Small intestine (tissue), 7 donors: ENCODE data around the gene DENND1A. TPM values are rescaled to one million over a fixed set of nuclear protein-coding genes. Genes with fewer than 3 reads are reported as not detected.
"Not testable (repeated sequence)": the region's sequence is repeated elsewhere in the genome, so short reads cannot be mapped to it uniquely, and the experiment has no call there.

Source experiments
- DNase-seq, 2 donors: peaks; one replicate each; pipeline versions ENCODE4 v3.0.0 to v3.0.0-alpha.2; 2013
- FAIRE-seq: peaks from 2 replicates; lab custom pipeline; 2012; peaks lifted over from hg19 to GRCh38; lab: Jason Lieb, UNC
- H3K27ac ChIP-seq, 3 donors: one replicate each; pipeline ENCODE4 v1.5.1; 2013; ENCODE audit warnings: low read length in 2 of 3, mild to moderate bottlenecking in 2 of 3, control low read depth in 1 of 3, inconsistent platforms in 1 of 3, low read depth in 1 of 3, moderate library complexity in 1 of 3
- H3K27me3 ChIP-seq, 3 donors: one replicate each; pipeline ENCODE4 v1.6.1; 2013; ENCODE audit warnings: low read length in 3 of 3, inconsistent platforms in 1 of 3; ENCODE audit not compliant: control insufficient read depth in 3 of 3, insufficient read depth in 3 of 3
- H3K36me3 ChIP-seq, 3 donors: one replicate each; pipeline ENCODE4 v1.6.1; 2013; ENCODE audit warnings: low read length in 3 of 3, inconsistent platforms in 1 of 3, low read depth in 1 of 3, mild to moderate bottlenecking in 1 of 3, moderate library complexity in 1 of 3; ENCODE audit not compliant: control insufficient read depth in 3 of 3, insufficient read depth in 2 of 3
- H3K4me1 ChIP-seq, 3 donors: one replicate each; pipeline ENCODE4 v1.6.1; 2013; ENCODE audit warnings: low read length in 2 of 3, inconsistent platforms in 1 of 3, low read depth in 1 of 3, mild to moderate bottlenecking in 1 of 3, moderate library complexity in 1 of 3; ENCODE audit not compliant: control insufficient read depth in 3 of 3, insufficient read depth in 2 of 3
- H3K4me3 ChIP-seq, 3 donors: one replicate each; pipeline ENCODE4 v1.5.1; 2013; ENCODE audit warnings: low read length in 3 of 3, control low read depth in 1 of 3, inconsistent platforms in 1 of 3, low read depth in 1 of 3, mild to moderate bottlenecking in 1 of 3, moderate library complexity in 1 of 3
- H3K9me3 ChIP-seq, 2 donors: one replicate each; pipeline ENCODE4 v1.6.1; 2013; ENCODE audit warnings: low read depth in 1 of 2, low read length in 1 of 2; ENCODE audit not compliant: control insufficient read depth in 2 of 2, insufficient read depth in 1 of 2
- WGBS, 3 donors: extraction: QIAGEN DNeasy Blood & Tissue Kit; methylation state at CpG; one replicate each; pipeline ENCODE4 v1.1.7; 2013; 5-methylcytosine and 5-hydroxymethylcytosine counted together
- polyA plus RNA-seq, 4 donors: library from polyadenylated mRNA; stranded (reverse) in 3 of 4; unstranded in 1 of 4; fragments of 200-250 nt in 3 of 4; fragments of 120-200 nt in 1 of 4; gene quantifications; one replicate each; pipeline versions ENCODE4 v1.2.1 to v1.2.3, GENCODE V29; 2013
- donor health status: healthy with polysubstance abuse.
- donor health status: control.
- donor health status: control.
- donor health status: Bipolar disorder and iron deficiency.
- donor health status: healthy.

DENND1A gene
- polyA plus RNA-seq, 4 donors: 11.5 to 43.4 (median 20.0) TPM

- H3K4me3 ChIP-seq: no peak overlapping the region
- no peaks in the 10 kb centered on the region for H3K4me1 ChIP-seq
- peaks cover 0 to 26% (median 4%) of the 10 kb centered on the region in 3 donors for H3K27me3 ChIP-seq
- no peaks in the 10 kb centered on the region for H3K36me3 ChIP-seq
- WGBS, 3 donors: 83 to 84% (median 84%) methylated on average over 6 of the region's 6 CpGs
- FAIRE-seq (no peak), DNase-seq (no peak)
- H3K27ac ChIP-seq: no peak overlapping the region
- peaks cover 0 to 3% of the 10 kb centered on the region in 2 donors for H3K9me3 ChIP-seq
These were observed 25.7 kb upstream of the DENND1A start for GRCh38 chr9:123955637-123956036.

- H3K27ac ChIP-seq: no peak overlapping the region
- WGBS, 3 donors: 57 to 77% (median 75%) methylated on average over 9 of the region's 9 CpGs
- peaks cover 0 to 3% of the 10 kb centered on the region in 2 donors for H3K9me3 ChIP-seq
- H3K36me3 ChIP-seq: no peaks in the 10 kb centered on the region
- no peak for DNase-seq
- FAIRE-seq: no peak
- H3K4me1 ChIP-seq: no peaks in the 10 kb centered on the region
- H3K4me3 ChIP-seq: no peak overlapping the region
- peaks cover 0 to 26% (median 3%) of the 10 kb centered on the region in 3 donors for H3K27me3 ChIP-seq
These were observed 24.8 kb upstream of the DENND1A start for GRCh38 chr9:123954518-123955280.

GRCh38 chr9:123952641-123953495 lies 22.9 kb upstream of the DENND1A start:
- H3K4me1 ChIP-seq: peaks cover 0 to 3% (median 0%) of the 10 kb centered on the region in 3 donors
- FAIRE-seq (no peak), DNase-seq (no peak)
- H3K4me3 ChIP-seq: no peak overlapping the region
- H3K27me3 ChIP-seq: peaks cover 0 to 18% (median 2%) of the 10 kb centered on the region in 3 donors
- 70 to 77% (median 74%) methylated on average over 9 of the region's 9 CpGs for WGBS, 3 donors
- H3K27ac ChIP-seq: no peak overlapping the region
- H3K36me3 ChIP-seq: no peaks in the 10 kb centered on the region
- H3K9me3 ChIP-seq: no peaks in the 10 kb centered on the region

GRCh38 chr9:123948286-123948685 lies 18.4 kb upstream of the DENND1A start:
- Histone ChIP-seq H3K27me3 (peaks cover 0 to 8% (median 0%) of the 10 kb centered on the region in 3 donors), H3K27ac (no peak overlapping the region), H3K36me3 (no peaks in the 10 kb centered on the region), H3K4me3 (no peak overlapping the region), H3K4me1 (peaks cover 0 to 7% (median 0%) of the 10 kb centered on the region in 3 donors), H3K9me3 (no peaks in the 10 kb centered on the region)
- no peak for FAIRE-seq
- peak; percentile 55 to 63 for DNase-seq
- WGBS, 3 donors: 6 to 24% (median 15%) methylated on average over 3 of the region's 3 CpGs

GRCh38 chr9:123947326-123947725 lies 17.4 kb upstream of the DENND1A start:
- Histone ChIP-seq H3K4me3 (no peak overlapping the region), H3K4me1 (peaks cover 0 to 7% (median 0%) of the 10 kb centered on the region in 3 donors), H3K27me3 (peaks cover 0 to under 1% (median 0%) of the 10 kb centered on the region in 3 donors), H3K9me3 (no peaks in the 10 kb centered on the region), H3K27ac (no peak overlapping the region), H3K36me3 (no peaks in the 10 kb centered on the region)
- 94 to 98% (median 95%) methylated on average over 2 of the region's 2 CpGs for WGBS, 3 donors
- no peak for FAIRE-seq
- DNase-seq: no peak

GRCh38 chr9:123946101-123946821 lies 16.3 kb upstream of the DENND1A start:
- H3K4me3 ChIP-seq: no peak overlapping the region
- peaks cover 0 to 7% (median 0%) of the 10 kb centered on the region in 3 donors for H3K4me1 ChIP-seq
- 34 to 64% (median 56%) methylated on average over 8 of the region's 8 CpGs for WGBS, 3 donors
- H3K27me3 ChIP-seq: no peaks in the 10 kb centered on the region
- FAIRE-seq: no peak
- no peaks in the 10 kb centered on the region for H3K9me3 ChIP-seq
- no peak overlapping the region for H3K27ac ChIP-seq
- peak; percentile 47 to 51 for DNase-seq
- no peaks in the 10 kb centered on the region for H3K36me3 ChIP-seq

- Histone ChIP-seq H3K9me3 (no peaks in the 10 kb centered on the region), H3K4me1 (peaks cover 0 to 7% (median 0%) of the 10 kb centered on the region in 3 donors), H3K27ac (no peak overlapping the region), H3K36me3 (no peaks in the 10 kb centered on the region), H3K4me3 (no peak overlapping the region), H3K27me3 (no peaks in the 10 kb centered on the region)
- no peak for FAIRE-seq
- 66 to 82% (median 69%) methylated on average over 12 of the region's 12 CpGs for WGBS, 3 donors
- DNase-seq: no peak
These were observed 15.6 kb upstream of the DENND1A start for GRCh38 chr9:123945532-123945931.

- 95 to 97% (median 95%) methylated on average over 8 of the region's 8 CpGs for WGBS, 3 donors
- H3K4me3 ChIP-seq, H3K27me3 ChIP-seq, DNase-seq, H3K27ac ChIP-seq, H3K9me3 ChIP-seq, FAIRE-seq, H3K4me1 ChIP-seq, H3K36me3 ChIP-seq: not testable (repeated sequence)
These were observed 14.5 kb upstream of the DENND1A start for GRCh38 chr9:123944464-123944863.
